Spleen (tissue), 7 donors: ENCODE measurements around the gene ELMO2.

ENCODE experiments used
- POLR2A ChIP-seq, 3 donors: fragments of 450-650 bp; IDR thresholded peaks; one replicate each; pipeline ENCODE4 v1.5.1; 2017; ENCODE audit warnings: antibody characterized with exemption in 3 of 3, mild to moderate bottlenecking in 1 of 3
- POLR2AphosphoS5 ChIP-seq, 3 donors: sonication (generic); formaldehyde crosslinking; IDR thresholded peaks; one replicate each; pipeline ENCODE4 v1.5.1; 2017; ENCODE audit warnings: antibody characterized with exemption in 3 of 3
- TF ChIP-seq, protein P1 (sequence below), 11 experiments: fragments of 200-600 bp in 7 of 11; fragments of 450-650 bp in 4 of 11; sonication (generic) in 4 of 11; IDR thresholded peaks in 8 of 11; conservative IDR thresholded peaks in 3 of 11; 1 replicate in 7 of 11; 2 replicates in 4 of 11; pipeline versions ENCODE4 v1.4.0 to v1.8.0; 2016 to 2021; ENCODE audit warnings: antibody characterized with exemption in 11 of 11, inconsistent platforms in 4 of 11, mild to moderate bottlenecking in 1 of 11
- donor health status: DM: no; HTN: no; CAD: no; lungs with moderate emphysema.
- donor health status: DM: no; HTN: no; CAD: no.
- donor health status: DM: no; HTN: no; CAD: no.

DNA sequence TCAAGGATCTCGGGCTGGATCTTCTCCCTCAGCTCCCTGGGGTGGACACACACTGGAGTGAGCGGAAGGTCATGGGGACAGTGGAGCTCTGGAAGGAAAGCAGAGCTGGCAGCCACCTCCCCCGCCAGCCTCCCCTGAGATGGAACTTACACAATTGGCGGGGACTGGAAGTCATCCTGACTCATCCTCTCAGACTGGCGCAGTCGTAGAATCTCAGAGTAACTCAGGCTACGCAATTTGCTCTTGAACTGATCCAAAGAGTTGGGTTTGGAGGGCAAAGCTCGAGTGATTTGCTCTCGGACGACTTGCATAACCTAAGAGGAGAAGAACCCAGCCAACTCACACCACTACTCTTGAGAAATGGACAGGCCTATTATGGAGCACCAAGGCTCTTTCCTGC lies 34.8 kb downstream of the ELMO2 start:
- TF ChIP-seq POLR2AphosphoS5 (IDR thresholded peaks at IDR 0.05) (no peak), POLR2A (IDR thresholded peaks at IDR 0.05) (no peak)
- TF ChIP-seq, protein P1, sequence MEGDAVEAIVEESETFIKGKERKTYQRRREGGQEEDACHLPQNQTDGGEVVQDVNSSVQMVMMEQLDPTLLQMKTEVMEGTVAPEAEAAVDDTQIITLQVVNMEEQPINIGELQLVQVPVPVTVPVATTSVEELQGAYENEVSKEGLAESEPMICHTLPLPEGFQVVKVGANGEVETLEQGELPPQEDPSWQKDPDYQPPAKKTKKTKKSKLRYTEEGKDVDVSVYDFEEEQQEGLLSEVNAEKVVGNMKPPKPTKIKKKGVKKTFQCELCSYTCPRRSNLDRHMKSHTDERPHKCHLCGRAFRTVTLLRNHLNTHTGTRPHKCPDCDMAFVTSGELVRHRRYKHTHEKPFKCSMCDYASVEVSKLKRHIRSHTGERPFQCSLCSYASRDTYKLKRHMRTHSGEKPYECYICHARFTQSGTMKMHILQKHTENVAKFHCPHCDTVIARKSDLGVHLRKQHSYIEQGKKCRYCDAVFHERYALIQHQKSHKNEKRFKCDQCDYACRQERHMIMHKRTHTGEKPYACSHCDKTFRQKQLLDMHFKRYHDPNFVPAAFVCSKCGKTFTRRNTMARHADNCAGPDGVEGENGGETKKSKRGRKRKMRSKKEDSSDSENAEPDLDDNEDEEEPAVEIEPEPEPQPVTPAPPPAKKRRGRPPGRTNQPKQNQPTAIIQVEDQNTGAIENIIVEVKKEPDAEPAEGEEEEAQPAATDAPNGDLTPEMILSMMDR (IDR thresholded peaks at IDR 0.05 in 8 of 11, conservative IDR thresholded peaks at IDR 0.05 in 3 of 11): no peak
